Esophagus muscularis mucosa (tissue), 4 donors: ENCODE data around the gene SHH. TPM values are rescaled to one million over a fixed set of nuclear protein-coding genes. Genes with fewer than 3 reads are reported as not detected.
"Not testable (repeated sequence)": the region's sequence is repeated elsewhere in the genome, so short reads cannot be mapped to it uniquely, and the experiment has no call there.

Experiments used
- DNase-seq: peaks from one replicate; pipeline ENCODE4 v3.0.0-alpha.2; 2017; ENCODE audit errors: extremely low spot score
- H3K27ac ChIP-seq, 4 donors: fragments of 200-600 bp; sonication (generic); replicated peaks in 1 of 4; 1 replicate in 3 of 4; 2 replicates in 1 of 4; pipeline ENCODE4 v1.5.1; 2016 to 2019; ENCODE audit warnings: mild to moderate bottlenecking in 1 of 4
- H3K27me3 ChIP-seq, 4 donors: fragments of 200-600 bp; sonication (generic); one replicate each; pipeline versions ENCODE4 v1.5.1 to v1.6.0; 2016 to 2019
- H3K36me3 ChIP-seq, 4 donors: fragments of 200-600 bp; sonication (generic); one replicate each; pipeline ENCODE4 v1.5.1; 2016 to 2019
- H3K4me1 ChIP-seq, 4 donors: fragments of 200-600 bp; sonication (generic); one replicate each; pipeline ENCODE4 v1.5.1; 2016 to 2019
- H3K4me3 ChIP-seq, 4 donors: fragments of 200-600 bp; sonication (generic); 1 replicate in 2 of 4; 2 replicates in 2 of 4; pipeline ENCODE4 v1.5.1; 2016 to 2019; ENCODE audit warnings: mild to moderate bottlenecking in 4 of 4, moderate library complexity in 1 of 4
- H3K9me3 ChIP-seq, 4 donors: fragments of 200-600 bp; sonication (generic); 1 replicate in 3 of 4; 2 replicates in 1 of 4; pipeline ENCODE4 v1.5.1; 2016 to 2019
- EP300 ChIP-seq: sonication (generic); formaldehyde crosslinking; IDR thresholded peaks from one replicate; pipeline ENCODE4 v1.6.1; 2017; ENCODE audit warnings: antibody characterized with exemption
- POLR2A ChIP-seq: fragments of 450-650 bp; IDR thresholded peaks from one replicate; pipeline ENCODE4 v1.6.1; 2017; ENCODE audit warnings: antibody characterized with exemption, moderate library complexity, mild to moderate bottlenecking, low read depth
- POLR2AphosphoS5 ChIP-seq, 2 donors: sonication (generic); formaldehyde crosslinking; IDR thresholded peaks; one replicate each; pipeline ENCODE4 v1.6.1; 2017; ENCODE audit warnings: antibody characterized with exemption in 2 of 2
- WGBS: methylation state at CpG from one replicate; pipeline ENCODE4 v1.1.5; 2018; 5-methylcytosine and 5-hydroxymethylcytosine counted together
- intact Hi-C: fragments of 100-400 bp; cut with DNase I; formaldehyde crosslinking; loops from one replicate; pipeline ENCODE4 v1.15.1; 2023
- total RNA-seq, 4 donors: library from RNA; depleted of rRNA; stranded (reverse); fragments of >200 nt; gene quantifications; one replicate each; pipeline versions ENCODE4 v1.1.0 to v1.2.1, GENCODE V29; 2016
- TF ChIP-seq, protein P1 (sequence below), 3 experiments: fragments of 200-600 bp in 2 of 3; fragments of 450-650 bp in 1 of 3; sonication (generic) in 2 of 3; IDR thresholded peaks; one replicate each; pipeline ENCODE4 v1.5.1; 2017 to 2019; ENCODE audit warnings: antibody characterized with exemption in 3 of 3, mild to moderate bottlenecking in 2 of 3, moderate library complexity in 1 of 3

The SHH gene
- total RNA-seq, 4 donors from 2014 or later = not detected

DNA sequence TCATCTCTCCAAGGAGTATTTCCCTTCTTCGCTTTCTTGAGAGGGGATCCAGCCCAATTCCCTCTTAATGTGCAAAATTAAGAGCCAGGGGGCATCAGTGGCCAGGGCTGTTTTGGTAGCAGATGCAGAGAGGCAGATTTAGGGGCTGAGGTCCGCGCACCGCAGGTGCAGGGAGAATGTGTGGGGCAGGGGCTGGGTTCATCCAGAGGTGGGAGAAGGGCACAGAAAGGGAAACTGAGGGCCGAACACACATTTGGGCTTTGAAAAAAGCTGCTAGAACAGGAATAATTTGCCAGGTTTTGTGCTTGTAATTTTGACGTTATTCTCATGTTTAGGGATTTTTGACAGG is 6.5 kb upstream of the SHH start:
- no peak for TF ChIP-seq EP300
- TF ChIP-seq POLR2AphosphoS5 (IDR thresholded peaks at IDR 0.05) = no peak
- H3K4me3 ChIP-seq = no peak overlapping the region
- H3K27me3 ChIP-seq = peaks cover 0 to 89% (median 10%) of the 10 kb centered on the region in 4 donors
- no peak for DNase-seq
- 87% methylated on average over 6 of the region's 6 CpGs for WGBS
- no peaks in the 10 kb centered on the region for H3K36me3 ChIP-seq
- peaks cover 0 to 3% (median 0%) of the 10 kb centered on the region in 4 donors for H3K9me3 ChIP-seq
- no peak overlapping the region for H3K27ac ChIP-seq
- peaks cover 0 to 5% (median 2%) of the 10 kb centered on the region in 4 donors for H3K4me1 ChIP-seq
- intact Hi-C loops = loop anchor here (5.0 kb wide), 1 partner anchor 654 kb away; no protein-coding TSS in a partner anchor

DNA sequence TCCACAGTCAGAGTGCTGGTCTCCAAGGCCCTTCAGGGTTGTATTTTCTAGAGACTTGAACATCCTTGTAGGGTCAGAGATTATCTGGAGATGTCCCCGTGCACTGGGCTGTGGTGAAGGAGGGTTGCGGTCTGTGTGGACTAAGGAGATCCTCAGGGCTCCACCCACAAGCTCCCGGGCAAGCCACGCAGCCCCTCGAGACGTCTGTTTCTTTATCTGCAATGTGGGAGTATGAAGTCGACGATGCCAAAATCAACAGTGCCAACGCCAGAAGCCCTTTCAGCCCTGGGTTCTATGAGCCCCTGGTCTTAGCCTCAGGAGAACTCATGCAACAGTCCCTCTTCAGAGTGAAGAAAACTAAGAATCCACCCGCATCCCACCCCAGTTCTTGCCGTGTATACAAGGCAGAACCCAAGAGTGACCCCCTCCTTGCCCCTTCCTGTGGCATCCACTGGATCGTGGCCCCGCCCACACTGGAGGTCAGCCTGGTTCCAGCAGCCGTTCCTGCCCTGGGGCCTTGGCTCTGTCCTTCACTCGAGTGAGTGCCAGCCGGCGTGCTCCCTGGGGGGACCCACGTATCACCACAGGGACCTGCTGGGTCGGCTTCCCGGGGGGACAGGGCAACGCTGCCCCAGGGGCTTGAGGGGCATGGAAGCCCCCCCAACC is 6.0 kb upstream of the SHH start:
- intact Hi-C loops = loop anchor here (5.0 kb wide), 1 partner anchor 654 kb away; no protein-coding TSS in a partner anchor
- 72% methylated on average over 16 of the region's 21 CpGs for WGBS

DNA sequence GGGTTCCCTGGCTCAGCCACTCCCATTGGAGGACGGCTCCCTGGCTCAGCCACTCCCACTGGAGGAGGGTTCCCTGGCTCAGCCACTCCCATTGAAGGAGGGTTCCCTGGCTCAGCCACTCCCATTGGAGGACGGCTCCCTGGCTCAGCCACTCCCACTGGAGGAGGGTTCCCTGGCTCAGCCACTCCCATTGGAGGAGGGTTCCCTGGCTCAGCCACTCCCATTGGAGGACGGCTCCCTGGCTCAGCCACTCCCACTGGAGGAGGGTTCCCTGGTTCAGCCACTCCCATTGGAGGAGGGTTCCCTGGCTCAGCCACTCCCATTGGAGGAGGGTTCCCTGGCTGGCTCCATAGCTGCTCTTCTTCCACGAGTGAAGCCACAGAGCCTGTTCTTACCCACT is 5.3 kb upstream of the SHH start:
- H3K4me3 ChIP-seq, H3K9me3 ChIP-seq, DNase-seq, H3K36me3 ChIP-seq, H3K27ac ChIP-seq, H3K4me1 ChIP-seq: not testable (repeated sequence)
- WGBS = 40% methylated on average over 1 of the region's 4 CpGs
- intact Hi-C loops = loop anchor here (5.0 kb wide), 1 partner anchor 655 kb away; no protein-coding TSS in a partner anchor
- H3K27me3 ChIP-seq = peaks cover 0 to 96% (median 11%) of the 10 kb centered on the region in 4 donors

More for the DNA sequence above, 6.0 kb upstream of the SHH start:
- Histone ChIP-seq H3K9me3 (peaks cover 0 to 3% (median 0%) of the 10 kb centered on the region in 4 donors), H3K27me3 (peaks cover 0 to 89% (median 11%) of the 10 kb centered on the region in 4 donors), H3K36me3 (no peaks in the 10 kb centered on the region), H3K27ac (no peak overlapping the region), H3K4me3 (no peak overlapping the region), H3K4me1 (peaks cover 0 to 5% (median 2%) of the 10 kb centered on the region in 4 donors)
- TF ChIP-seq POLR2A = no peak
- TF ChIP-seq, protein P1, sequence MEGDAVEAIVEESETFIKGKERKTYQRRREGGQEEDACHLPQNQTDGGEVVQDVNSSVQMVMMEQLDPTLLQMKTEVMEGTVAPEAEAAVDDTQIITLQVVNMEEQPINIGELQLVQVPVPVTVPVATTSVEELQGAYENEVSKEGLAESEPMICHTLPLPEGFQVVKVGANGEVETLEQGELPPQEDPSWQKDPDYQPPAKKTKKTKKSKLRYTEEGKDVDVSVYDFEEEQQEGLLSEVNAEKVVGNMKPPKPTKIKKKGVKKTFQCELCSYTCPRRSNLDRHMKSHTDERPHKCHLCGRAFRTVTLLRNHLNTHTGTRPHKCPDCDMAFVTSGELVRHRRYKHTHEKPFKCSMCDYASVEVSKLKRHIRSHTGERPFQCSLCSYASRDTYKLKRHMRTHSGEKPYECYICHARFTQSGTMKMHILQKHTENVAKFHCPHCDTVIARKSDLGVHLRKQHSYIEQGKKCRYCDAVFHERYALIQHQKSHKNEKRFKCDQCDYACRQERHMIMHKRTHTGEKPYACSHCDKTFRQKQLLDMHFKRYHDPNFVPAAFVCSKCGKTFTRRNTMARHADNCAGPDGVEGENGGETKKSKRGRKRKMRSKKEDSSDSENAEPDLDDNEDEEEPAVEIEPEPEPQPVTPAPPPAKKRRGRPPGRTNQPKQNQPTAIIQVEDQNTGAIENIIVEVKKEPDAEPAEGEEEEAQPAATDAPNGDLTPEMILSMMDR (IDR thresholded peaks at IDR 0.05) = no peak
- TF ChIP-seq EP300 = no peak
- TF ChIP-seq POLR2AphosphoS5 (IDR thresholded peaks at IDR 0.05) = no peak
- no peak for DNase-seq

DNA sequence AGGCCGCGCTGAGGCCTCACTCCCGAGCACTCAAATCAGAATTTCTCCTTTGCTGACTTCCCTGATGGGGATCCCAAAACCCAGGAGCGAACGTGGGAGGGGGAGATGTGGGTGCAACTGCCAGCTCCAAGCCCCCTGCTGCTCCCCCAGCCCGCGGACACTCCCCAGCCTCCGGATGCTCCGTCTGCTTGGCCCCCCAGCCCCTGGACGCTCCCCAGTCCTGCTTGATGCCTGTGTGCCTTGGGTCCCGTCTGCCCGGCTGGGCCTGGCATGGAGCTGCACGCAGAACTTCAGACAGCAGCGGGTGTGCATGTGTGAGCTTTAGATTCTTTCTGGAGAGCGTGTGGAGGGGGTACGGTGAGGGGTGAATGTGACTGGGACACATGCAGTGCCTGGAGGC is 4.7 kb upstream of the SHH start:
- H3K4me3 ChIP-seq = no peak overlapping the region
- H3K4me1 ChIP-seq = peaks cover 0 to 8% (median 5%) of the 10 kb centered on the region in 4 donors
- H3K27ac ChIP-seq = no peak overlapping the region
- peaks cover 0 to 3% (median 0%) of the 10 kb centered on the region in 4 donors for H3K9me3 ChIP-seq
- peaks cover 0 to 97% (median 12%) of the 10 kb centered on the region in 4 donors for H3K27me3 ChIP-seq
- intact Hi-C loops = loop anchor here (5.0 kb wide), 1 partner anchor 655 kb away; no protein-coding TSS in a partner anchor
- no peaks in the 10 kb centered on the region for H3K36me3 ChIP-seq
- WGBS = 86% methylated on average over 13 of the region's 16 CpGs
- DNase-seq = no peak
- TF ChIP-seq EP300 (no peak), POLR2AphosphoS5 (IDR thresholded peaks at IDR 0.05) (no peak), POLR2A (no peak)
- TF ChIP-seq, protein P1 (IDR thresholded peaks at IDR 0.05) = no peak

DNA sequence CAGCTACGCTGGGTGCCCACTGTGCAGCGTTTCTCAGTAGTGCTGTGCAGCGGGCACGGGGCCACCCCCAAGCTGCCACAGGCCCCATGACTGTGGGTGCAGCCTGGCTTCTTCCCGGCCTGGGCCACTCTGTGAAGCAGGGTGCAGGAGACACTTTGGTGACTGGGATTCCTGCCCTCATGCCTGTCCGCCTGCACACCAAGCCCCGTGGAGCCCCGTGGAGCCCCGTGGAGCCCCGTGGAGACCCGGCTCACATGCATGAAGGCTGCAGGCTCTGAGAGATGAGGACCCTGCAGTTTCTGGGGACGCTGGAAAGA is 3.9 kb upstream of the SHH start:
- 87% methylated on average over 4 of the region's 12 CpGs for WGBS
- no peak overlapping the region for H3K27ac ChIP-seq
- H3K4me1 ChIP-seq = peaks cover 0 to 15% (median 10%) of the 10 kb centered on the region in 4 donors
- H3K36me3 ChIP-seq = no peaks in the 10 kb centered on the region
- peaks cover 0 to 98% (median 17%) of the 10 kb centered on the region in 4 donors for H3K27me3 ChIP-seq
- no peak for TF ChIP-seq POLR2A
- TF ChIP-seq, protein P1 (IDR thresholded peaks at IDR 0.05) = no peak
- TF ChIP-seq POLR2AphosphoS5 (IDR thresholded peaks at IDR 0.05) = no peak
- no peak for TF ChIP-seq EP300
- intact Hi-C loops = loop anchor here (5.0 kb wide), 1 partner anchor 656 kb away; no protein-coding TSS in a partner anchor
- peaks cover 0 to 3% (median 0%) of the 10 kb centered on the region in 4 donors for H3K9me3 ChIP-seq
- no peak for DNase-seq
- H3K4me3 ChIP-seq = no peak overlapping the region
